ENCODE measurements around the gene TUBA1B.

GRCh38 chr12:49170924-49171323 is 39.7 kb upstream of the TUBA1B start:
- TF ChIP-seq CTCF (IDR thresholded peaks at IDR 0.05; ENCODE audit: insufficient read depth, low read length, poor library complexity, severe bottlenecking) = no peak
- no peak for TF ChIP-seq EZH2phosphoT487 (conservative IDR thresholded peaks at IDR 0.05; ENCODE audit: low read length)

All from SU-DHL-6 (cell line).